ENCODE results near the gene HDDC2.
A peak's percentile ranks its signal among the peaks of the same experiment; 100 is the strongest.

HDDC2 gene

DNA sequence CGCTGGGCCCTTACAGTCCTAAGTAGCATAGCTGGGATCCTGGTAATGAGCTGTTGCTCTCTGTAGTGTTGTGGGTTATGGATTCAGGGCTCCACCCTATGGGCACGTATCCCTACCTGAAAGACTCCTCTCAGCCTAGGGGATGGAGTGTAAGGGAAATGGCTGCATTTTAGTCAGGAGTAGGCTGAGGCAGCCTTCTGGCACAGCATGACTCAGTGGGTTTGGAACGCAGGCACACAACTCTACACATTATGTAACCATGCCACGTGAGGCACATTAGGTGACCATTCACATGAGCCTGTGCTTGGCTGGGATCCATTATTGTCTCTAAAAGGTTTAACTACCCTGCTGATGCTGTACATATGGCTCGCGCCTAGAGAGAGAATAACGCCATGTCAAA, 27.8 kb downstream of the HDDC2 start:
- TF ChIP-seq, protein P1, sequence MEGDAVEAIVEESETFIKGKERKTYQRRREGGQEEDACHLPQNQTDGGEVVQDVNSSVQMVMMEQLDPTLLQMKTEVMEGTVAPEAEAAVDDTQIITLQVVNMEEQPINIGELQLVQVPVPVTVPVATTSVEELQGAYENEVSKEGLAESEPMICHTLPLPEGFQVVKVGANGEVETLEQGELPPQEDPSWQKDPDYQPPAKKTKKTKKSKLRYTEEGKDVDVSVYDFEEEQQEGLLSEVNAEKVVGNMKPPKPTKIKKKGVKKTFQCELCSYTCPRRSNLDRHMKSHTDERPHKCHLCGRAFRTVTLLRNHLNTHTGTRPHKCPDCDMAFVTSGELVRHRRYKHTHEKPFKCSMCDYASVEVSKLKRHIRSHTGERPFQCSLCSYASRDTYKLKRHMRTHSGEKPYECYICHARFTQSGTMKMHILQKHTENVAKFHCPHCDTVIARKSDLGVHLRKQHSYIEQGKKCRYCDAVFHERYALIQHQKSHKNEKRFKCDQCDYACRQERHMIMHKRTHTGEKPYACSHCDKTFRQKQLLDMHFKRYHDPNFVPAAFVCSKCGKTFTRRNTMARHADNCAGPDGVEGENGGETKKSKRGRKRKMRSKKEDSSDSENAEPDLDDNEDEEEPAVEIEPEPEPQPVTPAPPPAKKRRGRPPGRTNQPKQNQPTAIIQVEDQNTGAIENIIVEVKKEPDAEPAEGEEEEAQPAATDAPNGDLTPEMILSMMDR (conservative IDR thresholded peaks at IDR 0.05; ENCODE audit: control insufficient read depth, insufficient read depth, low read depth, low read length): no peak
- peak; percentile 64 for DNase-seq (ENCODE audit: low read depth)
- H3K4me3 ChIP-seq (ENCODE audit: control insufficient read depth, low read depth, low read length): no peak overlapping the region

- TF ChIP-seq, protein P1 (conservative IDR thresholded peaks at IDR 0.05; ENCODE audit: control insufficient read depth, insufficient read depth, low read depth, low read length): no peak
- no peak overlapping the region for H3K4me3 ChIP-seq (ENCODE audit: control insufficient read depth, low read depth, low read length)
- DNase-seq (ENCODE audit: low read depth): no peak
Observed at GRCh38 chr6:125273251-125273650, 28.5 kb downstream of the HDDC2 start.

DNA sequence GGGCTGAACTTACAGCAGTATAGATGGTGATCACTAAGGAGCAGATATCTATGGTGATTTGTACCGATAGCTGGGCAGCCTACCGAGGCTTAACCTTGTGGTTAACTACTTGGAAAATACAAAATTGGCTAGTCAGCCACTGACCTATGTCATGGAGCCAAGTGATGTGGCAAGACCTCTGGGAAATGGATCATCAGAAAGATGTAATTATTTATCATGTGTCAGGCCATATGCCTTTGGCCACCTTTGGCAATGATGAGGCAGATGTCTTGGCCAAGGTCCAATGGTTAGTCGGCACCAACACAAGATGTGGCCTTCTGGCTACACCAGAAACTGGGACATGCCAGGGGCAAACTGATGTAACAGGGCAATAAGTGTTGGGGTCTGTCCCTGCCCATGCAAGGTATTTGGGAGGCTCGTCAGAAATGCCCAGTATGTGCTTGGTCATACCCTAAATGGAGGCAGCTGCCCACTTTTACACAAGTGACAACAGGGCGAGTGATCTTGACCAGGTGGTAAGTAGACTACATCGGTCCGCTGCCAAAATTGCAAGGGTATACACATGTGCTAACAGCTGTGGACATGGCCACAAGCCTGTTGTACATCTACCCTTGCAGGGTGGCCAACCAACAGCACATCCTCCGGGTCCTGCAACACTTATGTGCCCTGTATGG, 30.1 kb downstream of the HDDC2 start:
- TF ChIP-seq, protein P1 (conservative IDR thresholded peaks at IDR 0.05; ENCODE audit: control insufficient read depth, insufficient read depth, low read depth, low read length): no peak
- no peak overlapping the region for H3K4me3 ChIP-seq (ENCODE audit: control insufficient read depth, low read depth, low read length)
- peak; percentile 79 for DNase-seq (ENCODE audit: low read depth)

DNA sequence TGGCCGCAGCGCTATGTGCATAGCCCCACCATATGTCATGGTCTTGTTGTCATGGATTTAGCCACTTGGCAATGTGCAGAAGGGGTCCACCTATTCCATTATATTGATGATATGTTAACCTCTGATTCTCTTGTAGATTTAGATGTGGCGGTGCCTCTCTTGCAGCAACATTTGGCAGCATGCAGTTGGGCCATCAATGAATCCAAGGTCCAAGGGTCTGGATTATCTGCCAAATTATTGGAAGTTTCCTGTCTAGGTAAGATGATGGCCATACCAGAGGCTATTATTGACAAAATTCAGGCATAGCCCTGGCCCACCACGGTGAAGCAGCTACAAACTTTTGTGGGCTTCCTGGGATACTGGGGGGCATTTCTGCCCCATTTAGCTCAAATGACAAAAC, 31.4 kb downstream of the HDDC2 start:
- H3K4me3 ChIP-seq (ENCODE audit: control insufficient read depth, low read depth, low read length): no peak overlapping the region
- no peak for DNase-seq (ENCODE audit: low read depth)
- TF ChIP-seq, protein P1 (conservative IDR thresholded peaks at IDR 0.05; ENCODE audit: control insufficient read depth, insufficient read depth, low read depth, low read length): no peak

DNA sequence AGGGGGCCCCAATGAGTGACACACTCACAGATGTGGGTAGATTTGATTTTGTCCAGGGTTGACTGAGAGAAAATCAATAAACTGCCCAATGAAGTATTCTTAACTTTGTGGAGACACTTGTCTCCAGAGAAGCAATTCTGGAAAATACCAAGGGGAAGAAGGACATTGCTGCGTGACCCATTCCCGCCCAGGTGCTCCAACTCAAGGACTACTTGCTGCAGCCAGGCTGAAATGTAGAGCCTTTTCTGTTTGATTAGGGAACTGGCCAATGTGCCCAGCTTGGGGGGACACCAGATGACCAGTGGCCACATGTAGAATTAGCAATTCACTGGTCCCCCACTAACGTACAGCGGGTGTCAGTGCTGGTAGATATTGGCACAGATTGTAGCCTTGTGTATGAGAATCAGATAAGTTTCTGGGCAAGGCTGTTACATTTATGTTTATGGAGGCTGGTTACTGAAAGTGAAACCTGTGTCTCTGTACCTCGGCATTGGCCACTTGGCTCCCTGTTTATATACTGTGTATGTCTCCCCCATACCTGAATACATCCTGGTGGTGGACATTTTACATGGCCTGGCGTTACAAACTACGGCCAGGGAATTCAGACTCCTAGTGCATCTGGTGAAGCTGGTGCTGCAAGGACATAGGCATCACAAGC, 32.3 kb downstream of the HDDC2 start:
- TF ChIP-seq, protein P1 (conservative IDR thresholded peaks at IDR 0.05; ENCODE audit: control insufficient read depth, insufficient read depth, low read depth, low read length): no peak
- H3K4me3 ChIP-seq (ENCODE audit: control insufficient read depth, low read depth, low read length): no peak overlapping the region

DNA sequence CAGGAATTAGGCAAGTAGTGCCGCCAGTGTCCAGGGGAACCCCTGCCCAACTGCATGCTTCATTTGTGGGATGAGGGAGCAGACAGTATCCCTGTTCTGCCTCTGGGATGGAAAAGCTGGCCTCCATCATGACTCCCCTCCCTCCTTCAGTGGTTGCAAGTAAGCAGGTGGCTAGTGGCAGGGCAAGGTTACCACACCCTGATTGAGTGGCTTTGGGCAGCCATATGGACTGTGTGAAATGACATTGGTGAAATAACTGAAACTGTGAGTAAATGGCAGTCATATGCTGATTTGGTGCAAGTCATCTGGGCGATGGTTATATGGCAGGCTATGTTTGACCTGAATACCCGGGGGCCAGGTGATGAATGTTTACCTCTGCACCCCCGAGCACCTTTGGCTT, 33.0 kb downstream of the HDDC2 start:
- TF ChIP-seq, protein P1 (conservative IDR thresholded peaks at IDR 0.05; ENCODE audit: control insufficient read depth, insufficient read depth, low read depth, low read length): no peak
- no peak overlapping the region for H3K4me3 ChIP-seq (ENCODE audit: control insufficient read depth, low read depth, low read length)
- DNase-seq (ENCODE audit: low read depth): no peak

More for the DNA sequence above, 32.3 kb downstream of the HDDC2 start:
- no peak for DNase-seq (ENCODE audit: low read depth)

All from fibroblast of mammary gland (primary cell).